ENCODE measurements around the gene HOXB5. TPM values are rescaled to one million over a fixed set of nuclear protein-coding genes. Genes with fewer than 3 reads are reported as not detected.

The HOXB5 gene
- total RNA-seq, 1 experiment from 2014 or later, result not detected

GRCh38 chr17:48579760-48580554 is 13.6 kb downstream of the HOXB5 start:
- Histone ChIP-seq H3K4me2 (ENCODE audit: insufficient read depth, insufficient read length, low read length) (no peak overlapping the region), H3K79me2 (ENCODE audit: insufficient read depth, low read length) (no peaks in the 10 kb centered on the region), H3K23ac (ENCODE audit: insufficient read length, low read depth, low read length) (no peak overlapping the region), H4K5ac (ENCODE audit: insufficient read length, low read depth, low read length) (no peak overlapping the region), H3K18ac (ENCODE audit: insufficient read length, low read depth, low read length) (no peak overlapping the region), H3T11ph (ENCODE audit: low read length) (no peak overlapping the region), H3K9me3 (ENCODE audit: control insufficient read depth, low read depth, low read length) (no peaks in the 10 kb centered on the region), H3K56ac (ENCODE audit: insufficient read length, low read depth, low read length) (no peak overlapping the region), H3K14ac (ENCODE audit: insufficient read depth, low read length) (no peak overlapping the region), H2BK20ac (ENCODE audit: low read depth, low read length, poor library complexity, severe bottlenecking) (no peak overlapping the region), H3K27ac (ENCODE audit: insufficient read length, low read depth, low read length) (no peak overlapping the region), H3K9ac (ENCODE audit: extremely low read depth, insufficient read length, low read length) (no peak overlapping the region), H3K4me1 (ENCODE audit: insufficient read depth, low read length) (no peaks in the 10 kb centered on the region), H2AFZ (ENCODE audit: low read length) (no peak overlapping the region), H3K23me2 (ENCODE audit: insufficient read length, low read depth, low read length, poor library complexity, severe bottlenecking) (no peaks in the 10 kb centered on the region), H3K27me3 (ENCODE audit: insufficient read depth, low read length) (peaks cover 95% of the 10 kb centered on the region), H2BK12ac (ENCODE audit: insufficient read length, low read depth, low read length) (no peak overlapping the region), H3K79me1 (ENCODE audit: insufficient read depth, low read depth, low read length, poor library complexity, severe bottlenecking) (no peaks in the 10 kb centered on the region), H4K91ac (ENCODE audit: insufficient read length, low read depth, low read length) (no peak overlapping the region), H3K4ac (ENCODE audit: low read depth, low read length) (no peak overlapping the region), H2AK5ac (ENCODE audit: insufficient read length, low read length) (no peak overlapping the region), H4K8ac (replicated peaks; ENCODE audit: insufficient read length, low read depth, low read length) (no peak overlapping the region), H2BK120ac (ENCODE audit: low read depth, low read length, poor library complexity, severe bottlenecking) (no peak overlapping the region), H2BK5ac (ENCODE audit: insufficient read length, low read length) (no peak overlapping the region), H2BK15ac (ENCODE audit: low read depth, low read length) (no peak overlapping the region), H4K20me1 (ENCODE audit: control insufficient read depth, insufficient read depth, insufficient read length) (no peaks in the 10 kb centered on the region)
- H3K36me3 Mint-ChIP-seq (ENCODE audit: insufficient read depth in 1 of 3, low read depth in 3 of 3), result no peaks in the 10 kb centered on the region; a peak in 2 of 7 replicates
- no peak overlapping the region for H3K27ac Mint-ChIP-seq
- TF ChIP-seq CTCF (conservative IDR thresholded peaks at IDR 0.05), result no peak
- no peak overlapping the region for H3K4me3 Mint-ChIP-seq
- peaks cover 4 to 30% of the 10 kb centered on the region in 2 experiments for H3K4me1 Mint-ChIP-seq
- H3K27me3 Mint-ChIP-seq (ENCODE audit: low read depth), result peaks cover 70% of the 10 kb centered on the region
- peaks cover 7 to 23% of the 10 kb centered on the region in 2 experiments for H3K9me3 Mint-ChIP-seq
- DNase-seq, result no peak
- no CpG with 5 or more reads among the region's 26 CpGs for WGBS (ENCODE audit: extremely low coverage, insufficient read length, low lambda C conversion rate)
